HS-5 (cell line): ENCODE measurements around the gene C22orf42.
"Not testable (repeated sequence)": the region's sequence is repeated elsewhere in the genome, so short reads cannot be mapped to it uniquely, and the experiment has no call there.

Experiments
- DNase-seq: peaks from one replicate; pipeline ENCODE4 v3.0.0-alpha.2; 2012; ENCODE audit warnings: low read depth

C22orf42 gene

GRCh38 chr22:32158712-32159533, at the start of gene C22orf42:
Gene C22orf42, minus strand, starts transcription at chr22:32159303. Its CDS starts 88 bp downstream, at chr22:32159215.
- DNase-seq: no peak

GRCh38 chr22:32208681-32209080, 49.6 kb upstream of the C22orf42 start:
- DNase-seq: no peak

- DNase-seq: no peak
Observed at GRCh38 chr22:32207971-32208480, 48.9 kb upstream of the C22orf42 start.

- no peak for DNase-seq
Observed at GRCh38 chr22:32206774-32207758, 48.0 kb upstream of the C22orf42 start.

GRCh38 chr22:32205974-32206773, 47.1 kb upstream of the C22orf42 start:
- no peak for DNase-seq

GRCh38 chr22:32204856-32205722, 46.0 kb upstream of the C22orf42 start, which contains the start of gene RFPL2:
Gene RFPL2, minus strand, starts transcription at chr22:32205073. Its CDS starts 2,622 bp downstream, at chr22:32202451.
- peak; percentile 36 for DNase-seq

- no peak for DNase-seq
Observed at GRCh38 chr22:32204040-32204855, 45.1 kb upstream of the C22orf42 start.

- DNase-seq: no peak
Observed at GRCh38 chr22:32203181-32204039, 44.3 kb upstream of the C22orf42 start.

- no peak for DNase-seq
Observed at GRCh38 chr22:32202539-32203180, 43.6 kb upstream of the C22orf42 start.

GRCh38 chr22:32202161-32202538, 43.0 kb upstream of the C22orf42 start:
- no peak for DNase-seq

- DNase-seq: no peak
Observed at GRCh38 chr22:32200752-32201151, 41.6 kb upstream of the C22orf42 start.

GRCh38 chr22:32199961-32200360, 40.9 kb upstream of the C22orf42 start:
- no peak for DNase-seq

- no peak for DNase-seq
Observed at GRCh38 chr22:32199341-32199740, 40.2 kb upstream of the C22orf42 start.

- DNase-seq: not testable (repeated sequence)
Observed at GRCh38 chr22:32197553-32198226, 38.6 kb upstream of the C22orf42 start.

- DNase-seq: not testable (repeated sequence)
Observed at GRCh38 chr22:32195900-32196299, 36.8 kb upstream of the C22orf42 start.

- not testable (repeated sequence) for DNase-seq
Observed at GRCh38 chr22:32193346-32193745, 34.2 kb upstream of the C22orf42 start.

GRCh38 chr22:32191021-32191420, 31.9 kb upstream of the C22orf42 start:
- DNase-seq: not testable (repeated sequence)

- no peak for DNase-seq
Observed at GRCh38 chr22:32185821-32186220, 26.7 kb upstream of the C22orf42 start.
